Measurements from ENCODE around the gene MTCL1.

Gene MTCL1

DNA sequence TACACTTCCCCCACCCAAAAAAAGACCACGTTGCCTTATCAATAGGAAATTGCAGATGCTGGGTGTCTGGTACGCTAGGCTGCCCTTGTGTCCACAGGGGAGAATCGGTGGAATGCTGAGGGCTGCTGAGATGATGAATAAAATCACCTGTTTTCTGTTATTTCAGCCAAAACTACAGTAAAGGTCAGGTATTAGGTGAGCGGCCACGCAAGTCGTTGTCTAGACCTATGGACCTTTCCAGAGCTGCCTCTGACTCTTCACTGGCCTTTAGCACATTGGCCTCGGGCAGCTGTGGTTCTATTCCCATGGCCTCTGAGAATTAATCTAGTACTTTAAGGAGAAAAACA lies 89.6 kb downstream of the MTCL1 start:
- no peak for DNase-seq

DNA sequence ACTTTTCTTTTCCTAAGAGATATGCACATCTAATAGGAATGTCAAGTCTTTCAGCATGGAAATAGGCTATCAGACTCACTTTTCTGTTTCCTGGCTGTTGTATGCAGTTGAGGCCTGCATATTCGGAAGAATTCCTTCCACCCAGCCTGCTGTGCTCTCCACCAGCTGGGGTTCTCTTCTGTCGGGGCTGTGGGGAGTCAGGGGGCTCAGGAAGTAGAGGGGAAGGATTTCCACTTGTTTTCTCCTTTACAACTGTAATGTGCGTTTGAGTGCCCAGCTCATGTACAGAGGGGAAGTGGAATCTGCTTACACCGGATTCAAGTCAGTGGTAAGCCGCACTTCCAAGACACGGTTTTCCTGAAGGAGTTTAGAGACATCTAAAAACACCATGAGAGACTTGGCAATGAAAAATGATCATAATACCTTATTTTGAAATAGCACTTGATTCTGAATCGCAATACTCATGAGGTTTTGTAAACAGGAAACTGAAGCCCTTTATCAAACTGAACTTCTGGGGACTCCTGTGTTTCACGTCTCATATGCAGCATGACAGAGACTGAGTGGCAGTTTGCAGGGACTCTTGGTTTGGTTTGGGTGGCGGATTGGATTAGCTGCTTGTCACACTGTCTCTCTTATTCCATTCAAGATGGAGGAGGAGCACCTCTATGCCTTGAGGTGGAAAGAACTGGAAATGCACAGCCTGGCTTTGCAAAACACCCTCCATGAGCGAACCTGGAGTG lies 90.4 kb downstream of the MTCL1 start:
- no peak for DNase-seq

DNA sequence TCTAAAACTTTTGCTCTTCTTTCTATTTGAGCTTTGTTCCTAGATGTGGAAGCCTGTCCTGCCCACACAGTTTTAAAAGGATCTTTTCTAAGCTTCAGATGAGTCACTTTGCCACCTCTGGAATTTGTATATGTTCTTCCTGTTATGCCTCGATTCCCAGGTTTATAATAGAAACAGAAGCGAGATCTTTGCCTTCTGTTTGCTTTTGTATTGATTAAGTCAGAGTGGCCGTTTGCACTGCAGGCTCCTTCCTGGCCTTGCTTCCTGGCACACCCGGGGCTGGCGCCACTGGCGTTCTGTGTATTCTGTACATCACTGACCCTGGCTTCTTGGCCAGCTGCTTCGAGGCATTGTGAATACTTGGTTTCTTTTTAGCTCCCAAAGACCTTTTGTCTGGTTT lies 91.8 kb downstream of the MTCL1 start:
- no peak for DNase-seq

DNA sequence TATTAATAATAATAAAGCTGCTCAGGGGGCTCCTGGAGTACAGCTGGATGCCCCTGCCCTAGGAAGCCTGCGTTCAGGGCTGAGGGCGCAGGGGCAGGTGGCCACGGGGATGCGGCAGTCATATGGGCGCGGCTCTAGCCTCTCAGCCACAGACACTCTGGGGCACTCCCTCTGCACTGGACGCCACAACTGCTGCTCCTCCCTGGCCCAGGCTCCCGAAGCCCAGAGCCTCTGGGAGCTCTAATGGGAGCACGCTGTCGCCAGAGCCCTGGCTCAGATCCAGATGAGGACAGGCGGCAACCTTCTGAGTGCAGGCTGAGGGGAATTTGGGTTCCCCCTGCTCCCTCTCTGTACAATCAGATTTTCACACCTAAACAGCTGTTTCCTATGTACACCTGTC lies 93.6 kb downstream of the MTCL1 start:
- DNase-seq: no peak

DNA sequence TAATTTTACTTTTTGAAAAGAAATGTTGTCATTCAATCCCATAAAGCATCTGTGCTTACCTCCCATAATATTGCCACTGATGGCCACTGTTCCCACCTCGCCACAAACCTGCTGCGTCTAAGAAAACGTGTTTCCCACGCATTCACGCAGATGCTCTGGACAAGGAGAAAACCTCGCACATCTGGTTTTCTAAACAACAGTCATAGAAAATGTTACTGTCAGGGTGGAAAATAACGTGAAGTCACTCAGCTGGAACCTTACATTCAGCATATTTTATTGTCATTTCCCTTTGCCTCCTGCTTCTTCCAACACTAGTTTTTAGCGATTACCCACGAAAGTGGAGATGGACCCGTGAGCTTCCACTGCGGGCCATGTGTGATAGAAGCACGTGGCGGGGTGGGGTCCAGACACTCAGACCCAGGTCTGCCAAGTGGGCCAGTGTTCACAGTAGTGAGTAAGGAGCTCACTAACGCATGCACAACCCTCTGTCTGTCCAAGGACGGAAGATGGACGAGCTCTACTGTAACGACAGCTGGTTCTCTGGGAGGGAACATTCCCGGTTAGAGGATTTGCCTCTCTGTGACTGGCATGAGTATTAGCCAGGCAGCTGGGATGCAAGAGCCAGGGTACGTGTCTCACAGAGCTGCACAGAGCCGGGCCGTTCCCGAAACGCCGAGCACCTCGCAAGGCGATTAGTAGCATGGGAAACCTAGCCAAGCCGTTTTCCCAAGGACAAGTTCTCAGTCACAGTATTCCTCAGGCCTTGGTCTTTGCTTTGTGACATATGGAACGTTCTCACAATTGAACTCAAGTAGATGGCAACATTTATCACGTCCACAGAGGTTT lies 94.5 kb downstream of the MTCL1 start:
- DNase-seq: no peak

DNA sequence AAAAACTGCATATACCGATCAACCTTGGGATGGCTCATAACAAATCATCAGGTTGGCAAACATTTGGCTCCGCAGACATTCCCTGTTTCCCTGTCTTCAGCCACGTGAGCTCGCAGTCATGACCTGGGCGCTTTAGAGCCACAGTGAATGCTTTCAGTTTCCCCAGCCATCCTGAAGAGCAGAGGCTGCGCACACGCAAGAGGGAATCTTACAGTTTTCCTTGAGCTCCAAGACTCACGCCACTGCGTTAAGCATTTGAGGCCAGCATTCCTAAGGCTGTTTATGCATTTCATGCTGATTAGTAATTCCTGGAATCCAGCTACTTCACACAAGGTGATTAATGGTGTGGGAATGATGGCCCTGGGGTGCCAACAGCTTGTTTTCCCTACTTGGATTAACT lies 95.1 kb downstream of the MTCL1 start:
- DNase-seq: no peak

DNA sequence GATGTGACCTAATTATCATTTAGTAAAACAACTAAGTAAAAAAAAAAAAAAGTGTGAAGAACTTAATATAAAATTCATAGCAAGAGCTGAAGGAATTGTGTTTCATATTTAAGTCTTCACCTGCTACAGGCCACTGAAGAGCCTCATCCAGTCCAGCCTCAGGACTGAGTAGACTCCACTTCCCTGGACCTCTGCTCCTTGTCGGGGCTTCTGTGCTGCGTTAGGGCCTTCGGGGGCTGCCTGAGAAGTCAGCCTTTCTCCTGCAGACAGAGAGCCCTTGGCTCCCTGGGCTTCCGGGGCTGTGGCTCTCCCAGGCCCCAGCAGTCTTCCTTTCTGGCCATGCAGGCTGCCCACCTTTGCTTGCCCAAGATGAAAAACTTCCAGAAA lies 95.5 kb downstream of the MTCL1 start:
- no peak for DNase-seq

DNA sequence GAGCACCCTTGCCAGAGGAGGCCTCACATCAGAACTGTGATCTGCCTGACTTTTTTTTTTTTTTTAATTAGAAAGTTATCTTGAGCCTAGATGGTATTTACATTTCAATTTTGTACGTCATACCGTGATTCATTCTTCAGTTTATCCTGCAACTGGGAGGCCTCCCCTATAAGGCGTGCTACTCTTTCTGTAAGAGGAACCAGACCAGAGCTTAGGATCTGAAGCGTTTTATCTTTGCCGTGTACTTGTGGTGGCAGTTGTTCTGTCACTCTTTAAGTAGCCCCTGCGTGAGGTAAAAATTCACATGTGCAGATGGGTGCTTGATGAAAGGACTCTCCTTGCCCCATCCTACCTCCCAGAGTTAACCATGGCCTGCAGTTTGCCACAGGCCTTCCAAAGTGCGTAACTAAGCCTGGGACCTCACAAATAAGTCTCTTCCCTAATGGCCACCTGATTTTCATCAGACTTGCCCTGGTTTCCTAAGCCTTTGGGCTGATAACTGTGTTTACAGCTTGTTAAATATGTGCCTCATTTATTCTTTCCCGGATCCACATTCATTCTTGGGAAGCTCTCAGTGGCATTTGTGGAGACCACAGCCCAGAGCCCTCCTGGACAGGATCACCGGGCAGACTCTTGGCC lies 96.0 kb downstream of the MTCL1 start:
- DNase-seq: no peak

DNA sequence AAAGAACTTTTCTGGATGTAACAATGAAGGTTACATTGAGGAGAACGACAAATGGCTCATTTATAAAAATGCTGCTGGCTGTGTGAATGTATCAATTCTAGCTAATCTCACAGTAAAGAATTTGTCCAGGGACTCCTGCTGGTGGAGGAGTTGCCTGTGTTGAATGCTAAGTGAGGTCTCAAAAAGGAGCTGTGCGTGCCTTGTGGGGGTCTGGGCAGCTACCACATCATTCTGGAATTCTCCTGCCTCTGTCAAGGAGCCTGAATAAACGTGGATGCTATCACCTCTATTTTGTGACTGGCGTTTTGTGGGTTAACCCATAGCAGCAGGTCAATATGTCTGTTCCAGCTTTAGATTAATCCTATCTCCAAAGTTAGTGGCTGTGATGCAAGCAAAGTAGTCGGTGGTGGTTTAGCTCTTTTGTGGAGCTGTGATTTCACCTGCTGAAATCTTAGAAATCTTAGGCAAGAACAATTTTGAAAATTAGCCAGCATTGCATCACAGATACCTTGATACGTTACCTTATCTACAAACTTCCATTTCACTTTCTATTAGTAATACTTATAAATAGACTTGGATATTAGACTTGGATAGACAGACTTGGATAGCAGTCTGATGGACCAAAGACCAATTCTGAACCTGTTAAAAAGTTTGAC lies 96.8 kb downstream of the MTCL1 start:
- no peak for DNase-seq

DNA sequence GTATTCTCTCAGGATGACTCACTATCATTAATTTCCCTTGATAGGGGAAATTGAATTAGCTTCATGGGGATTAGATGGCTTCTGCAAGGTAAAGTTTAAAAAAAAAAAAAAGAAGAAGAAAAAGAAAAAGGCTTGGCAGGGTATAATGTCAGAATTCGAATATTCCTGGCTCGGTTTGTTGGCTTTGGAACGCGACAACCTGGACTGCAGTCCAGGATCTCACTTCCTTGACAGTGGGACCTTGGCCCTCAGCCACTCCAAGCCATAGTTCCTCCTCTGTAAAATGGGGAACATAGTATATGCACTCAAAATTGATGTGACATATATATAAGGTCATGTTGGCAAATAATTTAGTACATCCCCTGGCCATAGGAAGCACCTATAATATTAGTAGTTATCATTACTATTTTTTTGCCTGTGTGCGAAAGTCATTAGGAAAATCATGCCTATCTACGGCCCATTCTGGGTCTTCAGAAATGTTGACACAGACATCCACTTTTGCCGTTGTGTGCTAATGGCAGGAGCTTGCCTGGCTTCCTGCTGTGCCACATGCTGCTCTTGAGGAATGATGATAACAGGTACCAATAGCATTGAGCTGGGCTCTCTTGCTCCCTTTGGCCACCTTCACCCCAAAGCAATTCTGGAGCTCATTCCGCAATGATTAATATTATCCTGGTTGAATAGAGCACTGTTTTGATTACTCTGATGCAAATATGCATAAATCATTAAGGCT lies 97.9 kb downstream of the MTCL1 start:
- DNase-seq: no peak

DNA sequence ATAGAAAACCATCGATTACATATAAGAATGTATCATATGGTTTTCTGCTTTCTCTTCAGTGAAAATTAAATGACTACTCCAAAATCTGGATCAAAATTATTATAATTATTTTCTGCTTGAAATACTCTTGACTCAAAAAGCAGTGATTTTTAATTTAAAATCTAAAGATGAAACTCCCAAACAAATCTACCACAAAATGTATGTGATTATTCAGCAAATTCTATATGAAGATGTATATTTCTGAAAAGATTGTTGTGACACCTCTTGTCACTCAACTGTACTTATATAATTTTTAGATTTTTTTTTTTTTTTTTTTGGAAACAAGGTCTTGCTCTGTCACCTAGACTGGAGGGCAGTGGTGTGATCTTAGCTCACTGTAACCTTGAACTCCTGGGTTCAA lies 98.6 kb downstream of the MTCL1 start:
- no peak for DNase-seq

DNA sequence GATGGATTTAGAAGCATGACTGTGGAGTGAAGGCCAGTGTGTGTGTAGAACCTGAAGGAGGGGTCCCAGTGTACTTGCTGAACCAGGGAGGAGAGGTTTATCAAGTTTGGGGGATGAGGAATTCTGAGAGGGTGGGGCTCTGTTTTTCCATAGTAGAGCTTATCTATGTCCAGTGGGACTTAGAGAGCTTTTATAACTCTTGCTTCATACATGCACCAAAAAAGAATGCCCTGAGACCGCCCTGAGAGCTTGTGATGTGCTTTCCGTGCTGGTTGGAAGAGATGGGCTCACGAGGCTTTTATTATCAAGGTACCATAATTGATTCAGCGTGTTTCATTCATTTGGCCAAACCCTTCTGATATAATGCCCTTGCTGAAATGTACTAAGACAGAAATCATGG lies 100.2 kb downstream of the MTCL1 start:
- no peak for DNase-seq

DNA sequence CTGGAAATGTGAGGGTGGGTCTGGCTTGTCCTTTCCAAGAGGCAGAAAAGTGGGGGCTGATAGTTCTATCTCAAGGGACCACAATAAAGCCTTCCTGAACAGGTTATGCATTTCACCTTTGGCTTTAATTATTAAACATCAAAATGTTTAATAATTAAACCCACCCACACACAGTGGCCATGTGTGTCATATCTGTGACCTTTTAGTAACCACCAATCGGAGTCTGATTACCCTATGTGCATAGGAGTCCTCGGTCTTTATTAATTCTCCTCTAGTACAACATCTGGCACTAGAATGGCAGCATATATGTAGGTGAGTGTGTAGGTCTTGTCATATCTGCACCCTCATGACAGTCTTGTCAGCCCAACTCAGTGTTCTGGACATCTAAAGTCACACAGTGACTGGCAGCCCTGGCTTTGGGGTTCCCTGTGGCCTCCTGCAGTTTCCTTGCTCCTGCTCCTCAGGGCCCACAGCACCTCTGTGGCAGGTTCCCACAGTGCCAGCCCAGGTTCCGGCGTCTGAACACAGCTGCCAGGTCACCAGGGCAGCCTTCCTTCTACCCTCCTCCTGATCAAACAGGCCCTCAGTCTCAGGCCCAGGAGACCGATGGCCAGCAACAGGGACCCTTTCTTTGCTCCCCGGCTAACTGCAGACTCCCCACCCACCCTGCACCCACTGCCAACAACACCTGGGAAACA lies 100.9 kb downstream of the MTCL1 start:
- DNase-seq: no peak

DNA sequence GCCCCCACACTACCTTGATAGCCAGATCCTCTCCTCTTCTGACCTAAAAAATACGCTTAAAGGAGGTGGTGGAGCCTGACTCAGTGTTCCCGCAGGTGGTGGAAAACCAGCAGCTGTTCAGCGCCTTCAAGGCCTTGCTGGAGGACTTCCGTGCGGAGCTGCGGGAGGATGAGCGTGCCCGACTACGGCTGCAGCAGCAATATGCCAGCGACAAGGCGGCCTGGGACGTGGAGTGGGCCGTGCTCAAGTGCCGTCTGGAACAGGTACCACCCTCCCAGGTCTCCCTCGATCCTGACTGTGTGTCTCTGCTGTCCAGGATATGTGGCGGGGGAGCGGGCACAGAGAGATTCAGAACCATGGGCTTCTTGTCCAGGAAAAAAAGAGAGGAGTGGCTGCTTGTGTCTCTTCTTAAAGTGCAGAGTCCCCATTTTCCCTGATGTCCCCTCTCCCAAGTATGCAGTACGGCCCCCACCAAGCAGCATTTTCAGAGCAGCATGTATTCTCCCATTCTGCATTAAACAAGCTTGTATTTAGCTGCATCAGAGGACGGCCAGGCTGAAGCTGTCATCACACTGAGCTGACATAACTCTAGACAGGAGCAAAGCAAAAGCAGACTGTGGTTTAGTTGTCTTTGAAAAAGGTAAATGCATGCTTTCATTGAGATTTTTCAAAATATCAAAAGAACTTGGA lies 101.6 kb downstream of the MTCL1 start:
- no peak for DNase-seq

DNA sequence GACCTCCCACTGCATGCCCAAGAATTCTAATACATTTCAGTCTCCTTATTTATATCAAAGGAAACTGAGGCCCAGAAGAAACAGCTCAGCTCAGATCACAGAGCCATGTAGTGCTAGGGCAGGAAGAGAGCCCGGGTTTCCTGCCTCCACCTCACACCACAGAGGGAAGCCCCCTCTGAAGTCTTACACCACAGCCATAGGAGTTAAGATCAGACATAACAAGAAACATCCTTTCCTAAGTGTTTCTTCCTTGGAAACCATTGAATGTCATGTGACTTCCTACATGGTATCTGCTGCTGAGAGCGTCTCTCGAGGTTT lies 102.1 kb downstream of the MTCL1 start:
- DNase-seq: no peak

DNA sequence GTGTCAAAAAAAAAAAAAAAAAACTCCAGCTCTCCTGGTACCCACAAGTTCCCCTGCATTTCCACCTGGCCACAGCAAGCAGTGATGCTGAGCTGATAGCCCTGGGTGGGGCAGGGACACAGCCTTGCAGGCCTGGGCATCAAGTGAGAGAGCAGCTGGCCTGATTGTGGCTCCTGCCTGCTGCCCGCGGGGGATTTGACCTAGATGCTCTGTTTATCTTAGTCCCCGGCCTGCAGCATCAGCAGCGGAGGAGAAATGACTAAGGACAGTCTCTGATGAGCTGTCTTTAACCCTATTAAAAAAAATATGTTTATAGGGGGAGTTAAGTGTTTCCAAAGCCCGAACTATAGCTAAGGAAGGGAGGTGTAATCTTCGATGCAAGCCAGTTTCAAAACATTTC lies 102.6 kb downstream of the MTCL1 start:
- no peak for DNase-seq

DNA sequence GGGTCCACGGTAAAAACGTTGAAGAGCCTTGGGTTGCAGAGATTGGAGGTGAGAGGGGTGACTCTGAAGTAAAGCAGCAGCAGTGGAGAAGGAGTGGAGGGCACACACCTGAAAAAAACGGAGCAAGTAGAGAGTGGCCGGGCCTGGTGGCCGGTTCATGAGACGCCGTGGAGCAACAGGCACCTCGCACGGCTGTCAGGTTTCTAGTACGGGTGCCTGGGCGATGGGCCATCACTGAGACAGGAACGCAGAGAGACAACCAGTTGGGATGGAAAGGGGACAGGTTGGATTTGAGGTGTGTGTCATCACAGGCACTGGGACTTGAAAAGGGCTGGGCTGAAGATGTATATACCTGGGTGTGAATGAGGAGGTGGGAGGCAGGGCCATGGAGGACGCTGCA lies 104.2 kb downstream of the MTCL1 start:
- DNase-seq: no peak

DNA sequence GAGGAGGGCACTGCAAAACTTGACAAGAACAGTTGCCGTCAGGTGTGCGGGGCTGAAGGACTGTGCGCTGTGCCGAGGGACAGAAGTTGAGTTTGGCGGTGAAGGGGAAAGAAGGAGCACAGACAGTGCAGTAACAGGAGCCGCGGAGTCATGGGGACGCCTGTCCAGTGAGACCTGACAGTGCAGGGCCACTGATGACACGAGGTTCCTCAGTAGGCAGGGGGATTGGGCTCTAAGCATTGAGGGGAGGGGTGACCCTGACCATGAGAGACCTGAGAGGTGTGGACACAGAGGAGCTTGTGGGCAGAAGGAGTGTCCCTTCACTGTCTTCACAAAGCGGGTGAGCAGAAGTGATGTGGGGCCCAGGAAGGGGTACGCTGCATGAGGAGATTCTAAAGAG lies 104.8 kb downstream of the MTCL1 start:
- DNase-seq: no peak

DNA sequence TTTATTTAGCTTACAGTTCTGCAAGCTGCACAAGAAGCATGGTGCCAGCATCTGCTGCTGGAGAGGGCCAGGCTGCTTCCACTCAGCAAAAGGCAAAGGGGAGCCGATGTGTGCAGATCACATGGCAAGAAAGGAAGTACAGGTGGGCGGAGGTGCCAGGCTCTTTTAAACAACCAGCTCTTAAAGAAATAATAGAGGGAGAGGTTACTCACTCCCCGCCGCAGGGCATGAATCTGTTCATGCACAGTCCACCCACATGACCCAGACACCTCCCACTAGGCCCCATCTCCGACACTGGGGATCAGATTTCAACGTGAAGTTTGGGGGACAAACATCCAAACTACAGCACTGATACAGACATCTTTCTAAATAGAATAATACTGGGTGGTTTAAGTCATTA lies 105.8 kb downstream of the MTCL1 start:
- DNase-seq: no peak

DNA sequence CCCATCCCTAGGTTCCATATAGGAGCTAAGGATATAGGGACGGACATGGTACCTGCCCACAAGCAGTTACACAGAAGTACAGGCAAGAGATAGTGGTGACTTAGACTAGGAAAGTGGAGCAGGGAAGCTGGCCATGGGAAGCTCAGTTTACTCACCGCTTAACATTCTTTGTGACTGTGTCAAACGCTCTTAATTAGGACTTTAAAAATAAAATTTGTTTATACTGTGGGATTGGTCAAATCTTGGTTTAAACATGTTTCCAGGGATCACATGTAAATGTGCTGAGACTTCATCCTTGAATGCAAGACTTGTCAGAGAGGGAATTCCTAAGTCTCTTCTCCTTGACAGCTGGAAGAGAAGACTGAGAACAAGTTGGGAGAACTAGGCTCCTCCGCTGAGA lies 107.3 kb downstream of the MTCL1 start:
- no peak for DNase-seq

DNA sequence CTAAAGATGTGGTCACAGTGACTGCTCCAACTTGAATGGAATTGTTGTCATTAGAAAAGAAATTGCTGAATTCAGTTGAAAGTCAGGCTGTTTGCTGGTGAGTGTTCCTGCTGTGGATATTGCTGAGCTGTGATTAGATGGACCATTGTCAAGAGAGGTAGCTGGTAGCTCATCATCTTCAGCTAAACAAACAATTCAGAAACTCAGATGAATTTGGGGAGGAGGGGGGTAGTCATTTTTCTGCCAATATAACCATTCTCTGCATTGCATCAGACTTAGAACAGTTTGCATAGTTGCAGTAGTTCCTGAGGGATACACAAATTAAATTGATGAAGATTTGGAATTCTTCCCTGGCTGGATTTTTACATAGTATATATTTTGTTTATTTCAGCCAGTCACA lies 108.3 kb downstream of the MTCL1 start:
- DNase-seq: no peak

DNA sequence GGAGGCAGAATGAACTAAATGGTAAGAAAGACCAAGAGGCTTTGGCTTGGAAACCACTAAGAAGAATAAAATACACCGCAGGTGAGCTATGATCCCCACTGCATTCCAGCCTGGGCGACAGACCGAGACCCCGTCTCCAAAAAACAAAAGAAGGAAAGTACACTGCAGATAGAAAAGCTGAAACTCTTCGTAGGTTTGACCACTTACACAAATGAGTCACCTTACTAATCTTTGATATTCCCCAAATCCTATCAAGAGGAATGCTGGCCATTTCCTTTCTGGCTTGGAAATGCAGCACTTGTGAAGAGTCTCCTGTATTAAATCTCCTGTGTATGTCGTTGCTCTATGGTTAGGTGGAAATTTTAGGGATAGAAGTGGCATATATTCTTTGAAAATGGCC lies 108.8 kb downstream of the MTCL1 start:
- DNase-seq: no peak

Data from activated CD4-positive, alpha-beta T cell treated with anti-CD3 and anti-CD28 coated beads for 1 hour (primary cell).